Measurements from ENCODE around the gene GNAO1.

DNA sequence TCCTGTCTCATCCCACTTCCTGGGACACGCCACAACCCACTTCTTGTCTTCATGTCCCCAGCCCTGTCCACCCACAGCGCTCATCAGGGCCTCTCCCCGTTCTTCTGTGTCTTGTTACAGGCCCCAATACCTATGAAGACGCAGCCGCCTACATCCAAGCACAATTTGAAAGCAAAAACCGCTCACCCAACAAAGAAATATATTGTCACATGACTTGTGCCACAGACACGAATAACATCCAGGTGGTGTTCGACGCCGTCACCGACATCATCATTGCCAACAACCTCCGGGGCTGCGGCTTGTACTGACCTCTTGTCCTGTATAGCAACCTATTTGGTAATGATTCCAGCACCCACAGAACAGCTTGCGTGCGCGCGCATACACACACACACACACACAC lies 163.5 kb downstream of the GNAO1 start:
- TF ChIP-seq, protein P1, sequence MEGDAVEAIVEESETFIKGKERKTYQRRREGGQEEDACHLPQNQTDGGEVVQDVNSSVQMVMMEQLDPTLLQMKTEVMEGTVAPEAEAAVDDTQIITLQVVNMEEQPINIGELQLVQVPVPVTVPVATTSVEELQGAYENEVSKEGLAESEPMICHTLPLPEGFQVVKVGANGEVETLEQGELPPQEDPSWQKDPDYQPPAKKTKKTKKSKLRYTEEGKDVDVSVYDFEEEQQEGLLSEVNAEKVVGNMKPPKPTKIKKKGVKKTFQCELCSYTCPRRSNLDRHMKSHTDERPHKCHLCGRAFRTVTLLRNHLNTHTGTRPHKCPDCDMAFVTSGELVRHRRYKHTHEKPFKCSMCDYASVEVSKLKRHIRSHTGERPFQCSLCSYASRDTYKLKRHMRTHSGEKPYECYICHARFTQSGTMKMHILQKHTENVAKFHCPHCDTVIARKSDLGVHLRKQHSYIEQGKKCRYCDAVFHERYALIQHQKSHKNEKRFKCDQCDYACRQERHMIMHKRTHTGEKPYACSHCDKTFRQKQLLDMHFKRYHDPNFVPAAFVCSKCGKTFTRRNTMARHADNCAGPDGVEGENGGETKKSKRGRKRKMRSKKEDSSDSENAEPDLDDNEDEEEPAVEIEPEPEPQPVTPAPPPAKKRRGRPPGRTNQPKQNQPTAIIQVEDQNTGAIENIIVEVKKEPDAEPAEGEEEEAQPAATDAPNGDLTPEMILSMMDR (conservative IDR thresholded peaks at IDR 0.05), result no peak
- TF ChIP-seq ZFX (IDR thresholded peaks at IDR 0.05), result no peak
